Skeletal muscle satellite cell (primary cell): ENCODE measurements around the gene ZC3H18.
A peak's percentile ranks its signal among the peaks of the same experiment; 100 is the strongest.

Source experiments
- H3K27me3 ChIP-seq: 2 replicates; pipeline ENCODE4 v1.7.0; 2013; ENCODE audit warnings: low read length; ENCODE audit not compliant: control insufficient read depth, insufficient read depth
- H3K36me3 ChIP-seq: 2 replicates; pipeline ENCODE4 v1.7.0; 2013; ENCODE audit warnings: mild to moderate bottlenecking, control low read depth, low read length; ENCODE audit not compliant: insufficient read depth
- H3K4me1 ChIP-seq: 2 replicates; pipeline ENCODE4 v1.7.0; 2013; ENCODE audit warnings: low read length; ENCODE audit not compliant: control insufficient read depth, insufficient read depth
- H3K4me2 ChIP-seq: 2 replicates; pipeline ENCODE4 v1.7.0; 2013; ENCODE audit warnings: mild to moderate bottlenecking, low read length
- H3K4me3 ChIP-seq: 2 replicates; pipeline ENCODE4 v1.7.0; 2013; ENCODE audit warnings: low read length
- H3K9ac ChIP-seq: 2 replicates; pipeline ENCODE4 v1.7.0; 2013; ENCODE audit warnings: mild to moderate bottlenecking, low read depth, low read length, moderate library complexity
- H3K9me3 ChIP-seq: replicated peaks from 2 replicates; pipeline ENCODE4 v1.7.0; 2013; ENCODE audit warnings: mild to moderate bottlenecking, control low read depth, low read length

The ZC3H18 gene

DNA sequence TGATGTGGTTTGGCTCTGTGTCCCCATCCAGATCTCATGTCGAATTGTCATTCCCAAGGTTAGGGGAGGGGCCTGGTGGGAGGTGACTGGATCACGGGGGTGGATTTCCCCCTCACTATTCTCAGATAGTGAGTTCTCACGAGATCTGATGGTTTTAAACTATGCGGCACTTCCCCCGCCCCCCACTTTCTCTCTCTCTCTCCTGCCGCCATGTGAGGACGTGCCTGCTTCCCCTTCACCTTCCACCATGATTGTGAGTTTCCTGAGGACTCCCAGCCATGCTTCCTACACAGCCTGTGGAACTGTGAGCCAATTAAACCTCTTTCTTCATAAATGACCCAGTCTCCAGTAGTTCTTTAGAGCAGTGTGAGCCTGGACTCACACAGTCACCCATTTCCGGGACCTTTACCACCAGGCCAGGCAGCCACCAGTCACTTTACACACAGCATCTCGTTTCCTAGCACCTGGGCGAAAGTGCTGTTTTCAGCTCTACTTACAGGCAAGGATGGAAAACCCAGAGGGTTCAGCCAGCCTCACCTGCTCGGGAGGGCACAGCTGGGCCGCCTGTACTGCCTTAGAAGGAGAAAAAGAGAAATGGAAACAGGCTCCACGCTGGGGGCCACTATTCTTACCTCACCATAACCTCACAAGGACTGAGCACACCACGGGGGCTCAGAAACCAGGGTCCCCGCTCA is 13.8 kb upstream of the ZC3H18 start:
- Histone ChIP-seq H3K4me2 (no peak overlapping the region), H3K9ac (no peak overlapping the region), H3K27me3 (peaks cover 59% of the 10 kb centered on the region), H3K9me3 (no peaks in the 10 kb centered on the region), H3K36me3 (no peaks in the 10 kb centered on the region), H3K4me1 (no peaks in the 10 kb centered on the region), H3K4me3 (no peak overlapping the region)

DNA sequence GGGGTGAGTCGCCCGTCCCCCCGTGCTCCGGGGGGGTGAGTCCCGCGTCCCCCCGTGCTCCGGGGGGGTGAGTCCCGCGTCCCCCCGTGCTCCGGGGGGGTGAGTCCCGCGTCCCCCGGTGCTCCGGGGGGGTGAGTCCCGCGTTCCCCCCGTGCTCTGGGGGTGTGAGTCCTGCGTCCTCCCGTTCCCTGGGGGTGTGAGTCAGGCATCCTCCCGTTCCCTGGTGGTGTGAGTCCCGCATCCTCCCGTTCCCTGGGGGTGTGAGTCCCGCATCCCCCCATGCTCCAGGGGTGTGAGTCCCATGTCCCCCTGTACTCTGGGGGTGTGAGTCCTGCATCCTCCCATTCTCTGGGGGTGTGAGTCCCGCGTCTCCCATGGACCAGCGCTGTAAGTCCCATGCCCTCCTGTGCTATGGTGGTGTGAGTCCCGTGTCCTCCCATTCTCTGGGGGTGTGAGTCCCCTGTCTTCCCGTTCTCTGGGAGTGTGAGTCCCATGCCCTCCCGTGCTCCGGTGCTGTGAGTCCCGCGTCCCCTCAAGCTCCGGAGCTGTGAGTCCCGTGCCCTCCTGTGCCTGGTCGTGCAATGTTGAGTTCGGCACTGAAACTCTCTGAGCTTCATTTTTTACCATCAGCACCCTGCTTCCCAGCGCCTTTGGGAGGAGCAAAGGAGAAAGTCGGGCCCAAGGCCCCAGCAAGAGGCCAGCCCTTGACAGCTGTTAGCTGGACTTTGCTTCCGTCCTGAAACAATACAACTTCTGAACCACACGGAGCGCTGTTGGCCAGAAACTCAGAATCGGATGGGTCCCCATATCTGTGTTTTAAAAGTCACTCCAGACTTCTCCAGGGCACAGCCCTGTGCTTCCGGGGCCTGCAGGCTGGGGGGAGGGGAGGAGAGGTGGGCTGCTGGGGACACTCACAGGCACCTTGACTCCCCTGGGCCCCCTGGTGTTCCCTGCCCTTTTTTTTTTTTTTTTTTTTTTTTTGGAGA is 11.5 kb upstream of the ZC3H18 start:
- H3K9me3 ChIP-seq: no peaks in the 10 kb centered on the region
- peaks cover 40% of the 10 kb centered on the region for H3K27me3 ChIP-seq
- H3K36me3 ChIP-seq: no peaks in the 10 kb centered on the region
- H3K9ac ChIP-seq: no peak overlapping the region
- H3K4me2 ChIP-seq: peak overlapping the region; percentile 9
- no peak overlapping the region for H3K4me3 ChIP-seq
- peaks cover 5% of the 10 kb centered on the region for H3K4me1 ChIP-seq

DNA sequence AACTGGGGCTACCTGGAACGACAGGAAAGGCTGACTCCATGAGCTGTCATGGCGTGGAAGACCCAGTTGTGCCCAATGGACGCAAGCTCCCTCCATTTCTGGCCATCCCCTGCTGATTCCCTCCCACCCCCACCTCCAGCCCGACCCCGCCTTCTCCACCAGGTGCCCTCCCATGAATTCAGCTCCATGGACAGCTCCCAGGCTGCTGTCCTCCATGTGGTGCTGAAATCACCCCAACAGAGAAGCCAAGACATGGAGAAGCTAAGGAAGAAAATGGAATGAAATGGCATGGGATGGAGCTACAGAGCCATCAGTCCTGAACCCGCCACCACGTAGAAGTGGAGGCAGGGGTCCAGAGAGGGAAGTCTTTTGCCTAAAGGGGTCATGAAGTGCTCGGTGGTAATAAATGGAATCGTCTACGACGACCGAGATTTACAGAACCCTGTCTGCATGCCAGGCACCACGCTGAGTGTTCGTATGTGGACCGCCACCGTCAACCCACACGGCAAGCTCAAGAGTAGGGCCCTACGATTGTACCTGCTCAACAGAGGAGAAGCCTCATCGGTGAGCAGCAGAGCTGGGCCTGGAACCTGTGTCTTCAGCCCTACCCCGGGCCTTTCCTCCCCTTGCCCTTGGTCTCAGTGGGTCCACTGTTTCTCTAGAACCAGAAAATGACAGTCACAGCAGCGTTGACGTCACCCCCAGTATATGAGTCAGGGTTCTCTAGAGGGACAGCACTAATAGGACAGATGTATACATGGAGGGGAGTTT is 9.3 kb upstream of the ZC3H18 start:
- H3K4me3 ChIP-seq: no peak overlapping the region
- H3K4me2 ChIP-seq: no peak overlapping the region
- peaks cover 23% of the 10 kb centered on the region for H3K27me3 ChIP-seq
- H3K9me3 ChIP-seq: no peaks in the 10 kb centered on the region
- no peaks in the 10 kb centered on the region for H3K36me3 ChIP-seq
- H3K4me1 ChIP-seq: peaks cover 5% of the 10 kb centered on the region
- H3K9ac ChIP-seq: no peak overlapping the region

DNA sequence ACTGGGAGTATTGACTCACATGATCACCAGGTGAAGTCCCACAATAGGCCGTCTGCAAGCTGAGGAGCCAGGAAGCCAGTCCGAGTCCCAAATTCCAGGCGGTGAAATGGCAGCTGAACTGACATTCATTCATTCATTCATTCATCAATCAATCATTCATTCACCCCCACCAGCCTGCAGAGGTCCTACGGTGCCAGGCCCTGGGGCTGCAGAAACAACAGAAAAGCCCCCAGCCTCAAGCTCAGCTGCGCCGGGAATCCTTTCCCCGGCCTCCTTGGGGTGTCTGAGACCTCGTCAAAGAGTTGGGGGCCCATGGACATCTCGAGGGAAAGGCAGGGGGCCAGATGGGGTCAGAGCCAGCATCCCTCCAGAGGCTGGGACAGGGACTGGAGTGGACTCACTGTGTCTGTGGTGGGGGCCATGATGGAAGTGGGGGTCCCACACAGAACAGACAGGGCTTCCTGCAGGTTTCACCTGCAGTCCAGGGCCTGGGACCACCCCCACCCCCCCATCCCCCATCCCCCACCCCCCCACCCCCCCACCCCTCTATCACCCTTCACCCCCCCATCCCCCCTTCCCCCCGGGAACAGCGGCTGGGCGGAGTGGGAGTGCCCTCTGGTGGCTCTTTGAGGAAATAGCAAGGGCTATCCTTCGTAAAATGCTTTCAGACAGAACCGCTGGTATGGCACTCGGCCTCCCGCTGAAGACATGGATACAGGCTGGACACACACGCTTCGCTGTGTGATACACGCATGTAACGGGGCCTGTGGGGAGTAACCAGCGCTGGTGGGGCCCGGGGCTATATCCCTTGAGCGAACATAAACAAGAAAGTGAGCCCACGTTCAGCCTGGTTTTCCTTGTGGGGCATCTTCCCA is 8.5 kb upstream of the ZC3H18 start:
- Histone ChIP-seq H3K36me3 (no peaks in the 10 kb centered on the region), H3K9ac (peak overlapping the region; percentile 7), H3K4me3 (peak overlapping the region; percentile 58), H3K4me2 (peak overlapping the region; percentile 80), H3K9me3 (no peaks in the 10 kb centered on the region), H3K4me1 (peaks cover 9% of the 10 kb centered on the region), H3K27me3 (peaks cover 15% of the 10 kb centered on the region)

- Histone ChIP-seq H3K4me3 (no peak overlapping the region), H3K9ac (no peak overlapping the region), H3K36me3 (no peaks in the 10 kb centered on the region), H3K9me3 (no peaks in the 10 kb centered on the region), H3K4me1 (peaks cover 19% of the 10 kb centered on the region), H3K27me3 (no peaks in the 10 kb centered on the region), H3K4me2 (no peak overlapping the region)
These were observed 4.0 kb upstream of the ZC3H18 start for GRCh38 chr16:88566158-88566557.

GRCh38 chr16:88568710-88569613 is 1.2 kb upstream of the ZC3H18 start:
- Histone ChIP-seq H3K9ac (peak overlapping the region; percentile 95), H3K4me2 (peak overlapping the region; percentile 98), H3K27me3 (no peaks in the 10 kb centered on the region), H3K36me3 (peaks cover 15% of the 10 kb centered on the region), H3K4me3 (peak overlapping the region; percentile 95), H3K9me3 (no peaks in the 10 kb centered on the region), H3K4me1 (peaks cover 23% of the 10 kb centered on the region)

DNA sequence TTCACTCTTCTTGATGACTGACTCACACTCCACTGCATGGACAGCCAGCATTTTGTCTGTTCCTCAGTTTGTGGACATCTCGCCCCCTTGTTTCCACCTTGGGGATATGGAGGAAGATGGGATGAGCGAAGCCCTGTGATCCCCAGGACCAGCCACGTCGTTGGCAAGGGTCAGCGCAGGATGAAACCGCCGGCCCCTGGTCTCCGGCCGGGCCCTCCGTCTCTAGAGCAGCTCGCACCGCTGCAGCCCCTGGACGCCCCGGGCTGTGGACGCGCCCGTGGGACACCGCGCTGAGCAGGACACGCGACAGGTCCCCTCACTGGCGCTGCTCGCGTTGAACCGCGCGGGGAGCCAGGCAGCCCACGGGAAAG is 604 bp upstream of the ZC3H18 start:
- H3K9ac ChIP-seq: peak overlapping the region; percentile 95
- no peaks in the 10 kb centered on the region for H3K27me3 ChIP-seq
- H3K9me3 ChIP-seq: no peaks in the 10 kb centered on the region
- peak overlapping the region; percentile 98 for H3K4me2 ChIP-seq
- peaks cover 15% of the 10 kb centered on the region for H3K36me3 ChIP-seq
- peaks cover 23% of the 10 kb centered on the region for H3K4me1 ChIP-seq
- H3K4me3 ChIP-seq: peak overlapping the region; percentile 95

DNA sequence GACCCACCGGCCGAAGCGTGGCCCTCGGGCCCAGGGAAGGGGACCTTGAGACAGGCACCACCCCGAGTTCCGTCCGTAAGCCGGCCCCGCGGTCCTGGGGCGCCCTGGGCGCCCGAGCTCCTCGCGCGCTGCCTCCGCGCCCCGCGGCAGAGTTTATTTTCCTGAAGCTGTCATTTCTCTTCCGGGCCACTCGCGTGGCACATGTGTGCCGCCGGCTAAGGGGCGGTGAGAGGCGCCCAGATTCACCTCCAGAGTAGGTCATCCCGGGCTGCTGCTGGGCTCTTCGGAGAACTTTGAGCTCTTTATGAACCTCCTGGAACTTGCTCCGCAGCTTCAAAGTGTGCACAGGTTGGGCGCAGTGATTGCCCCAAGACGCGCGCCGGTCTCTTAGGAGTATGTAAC is 489 bp downstream of the ZC3H18 start:
- peak overlapping the region; percentile 91 for H3K9ac ChIP-seq
- H3K4me3 ChIP-seq: peak overlapping the region; percentile 95
- no peaks in the 10 kb centered on the region for H3K9me3 ChIP-seq
- peaks cover 19% of the 10 kb centered on the region for H3K36me3 ChIP-seq
- H3K4me1 ChIP-seq: peaks cover 23% of the 10 kb centered on the region
- H3K4me2 ChIP-seq: peak overlapping the region; percentile 92
- H3K27me3 ChIP-seq: no peaks in the 10 kb centered on the region

GRCh38 chr16:88575251-88575650 is 5.0 kb downstream of the ZC3H18 start:
- Histone ChIP-seq H3K9me3 (no peaks in the 10 kb centered on the region), H3K4me3 (no peak overlapping the region), H3K4me2 (no peak overlapping the region), H3K4me1 (peaks cover 12% of the 10 kb centered on the region), H3K9ac (no peak overlapping the region), H3K36me3 (peaks cover 59% of the 10 kb centered on the region), H3K27me3 (no peaks in the 10 kb centered on the region)

DNA sequence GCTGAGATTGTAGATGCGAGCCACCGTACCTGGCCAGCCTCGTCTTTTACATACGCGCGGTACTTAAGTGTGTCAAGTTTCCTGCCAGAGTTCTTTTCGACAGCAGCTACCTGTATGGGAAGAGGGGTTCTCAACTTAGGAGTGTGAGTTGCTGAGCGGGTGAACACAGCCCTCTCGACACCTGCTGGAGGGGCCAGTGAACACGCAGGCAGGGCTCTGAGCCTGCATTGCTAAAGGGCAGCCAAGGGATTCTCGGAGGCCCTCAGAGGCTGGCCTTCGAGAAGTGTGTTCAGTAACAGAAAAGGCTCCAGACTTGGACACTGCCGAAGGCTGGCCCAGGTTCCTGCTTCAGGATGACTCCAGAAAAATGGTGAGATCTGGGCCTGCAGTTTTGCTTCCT is 6.1 kb downstream of the ZC3H18 start:
- Histone ChIP-seq H3K4me3 (no peak overlapping the region), H3K27me3 (no peaks in the 10 kb centered on the region), H3K4me1 (peaks cover 7% of the 10 kb centered on the region), H3K9me3 (no peaks in the 10 kb centered on the region), H3K36me3 (peaks cover 67% of the 10 kb centered on the region), H3K4me2 (no peak overlapping the region), H3K9ac (no peak overlapping the region)
